Suprapubic skin (tissue), 4 donors: ENCODE measurements around the gene IFNA14.

Source experiments
- CTCF ChIP-seq, 2 donors: fragments of 200-600 bp in 1 of 2; fragments of 450-650 bp in 1 of 2; sonication (generic) in 1 of 2; IDR thresholded peaks; one replicate each; pipeline ENCODE4 v1.5.1; 2016 to 2019; ENCODE audit warnings: antibody characterized with exemption in 2 of 2, mild to moderate bottlenecking in 1 of 2, moderate library complexity in 1 of 2
- POLR2A ChIP-seq, 2 donors: fragments of 450-650 bp; IDR thresholded peaks; one replicate each; pipeline ENCODE4 v1.6.1; 2017; ENCODE audit warnings: antibody characterized with exemption in 2 of 2, mild to moderate bottlenecking in 2 of 2, moderate library complexity in 2 of 2
- POLR2AphosphoS5 ChIP-seq, 3 donors: sonication (generic); formaldehyde crosslinking; IDR thresholded peaks; one replicate each; pipeline ENCODE4 v1.6.1; 2017; ENCODE audit warnings: antibody characterized with exemption in 3 of 3

- no peak for TF ChIP-seq CTCF (IDR thresholded peaks at IDR 0.05)
- TF ChIP-seq POLR2A (IDR thresholded peaks at IDR 0.05): no peak
- no peak for TF ChIP-seq POLR2AphosphoS5 (IDR thresholded peaks at IDR 0.05)
Measured at GRCh38 chr9:21239911-21240310, at the start of gene IFNA14.
